PC-3 (cell line): Measurements from ENCODE around the gene CLASP2.

Experiments used
- EZH2 ChIP-seq: fragments of 300-600 bp; sonication (generic); IDR thresholded peaks from one replicate; pipeline ENCODE4 v1.6.1; 2017; ENCODE audit warnings: antibody characterized with exemption, mild to moderate bottlenecking, low read length; ENCODE audit not compliant: unreplicated experiment
- EZH2phosphoT487 ChIP-seq: fragments of 300-600 bp; sonication (generic); IDR thresholded peaks from 2 replicates; pipeline ENCODE4 v1.6.1; 2018; ENCODE audit warnings: mild to moderate bottlenecking, antibody characterized with exemption, low read length, borderline replicate concordance
- TF ChIP-seq, protein P1 (sequence below): fragments of 300-600 bp; sonication (generic); conservative IDR thresholded peaks from 2 replicates; pipeline ENCODE4 v1.5.1; 2017; ENCODE audit warnings: antibody characterized with exemption, low read depth, mild to moderate bottlenecking, low read length

- TF ChIP-seq EZH2phosphoT487 (no peak), EZH2 (no peak)
- TF ChIP-seq, protein P1, sequence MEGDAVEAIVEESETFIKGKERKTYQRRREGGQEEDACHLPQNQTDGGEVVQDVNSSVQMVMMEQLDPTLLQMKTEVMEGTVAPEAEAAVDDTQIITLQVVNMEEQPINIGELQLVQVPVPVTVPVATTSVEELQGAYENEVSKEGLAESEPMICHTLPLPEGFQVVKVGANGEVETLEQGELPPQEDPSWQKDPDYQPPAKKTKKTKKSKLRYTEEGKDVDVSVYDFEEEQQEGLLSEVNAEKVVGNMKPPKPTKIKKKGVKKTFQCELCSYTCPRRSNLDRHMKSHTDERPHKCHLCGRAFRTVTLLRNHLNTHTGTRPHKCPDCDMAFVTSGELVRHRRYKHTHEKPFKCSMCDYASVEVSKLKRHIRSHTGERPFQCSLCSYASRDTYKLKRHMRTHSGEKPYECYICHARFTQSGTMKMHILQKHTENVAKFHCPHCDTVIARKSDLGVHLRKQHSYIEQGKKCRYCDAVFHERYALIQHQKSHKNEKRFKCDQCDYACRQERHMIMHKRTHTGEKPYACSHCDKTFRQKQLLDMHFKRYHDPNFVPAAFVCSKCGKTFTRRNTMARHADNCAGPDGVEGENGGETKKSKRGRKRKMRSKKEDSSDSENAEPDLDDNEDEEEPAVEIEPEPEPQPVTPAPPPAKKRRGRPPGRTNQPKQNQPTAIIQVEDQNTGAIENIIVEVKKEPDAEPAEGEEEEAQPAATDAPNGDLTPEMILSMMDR: no peak
These were observed 226.3 kb downstream of the CLASP2 start for GRCh38 chr3:33491721-33492120.
